Natural killer cell (primary cell): ENCODE data around the gene ISM1. TPM values are rescaled to one million over a fixed set of nuclear protein-coding genes. Genes with fewer than 3 reads are reported as not detected.

ENCODE experiments used
- ATAC-seq, 3 donors: fragments of 150-1000 bp in 2 of 3; fragments of 200-7000 bp in 1 of 3; cut with Tn5 transposase; 1 replicate in 1 of 3; 2 replicates in 2 of 3; pipeline ENCODE4 v1.10.0; 2021; ENCODE audit warnings: mild to moderate bottlenecking in 2 of 3, moderate library complexity in 2 of 3
- DNase-seq, 2 donors: peaks; one replicate each; pipeline versions ENCODE4 v3.0.0 to v3.0.0-alpha.2; 2013 to 2021; ENCODE audit warnings: mixed read lengths in 1 of 2
- H3K27ac ChIP-seq: one replicate; pipeline ENCODE4 v1.5.1; 2013; ENCODE audit warnings: mild to moderate bottlenecking, low read length
- H3K27me3 ChIP-seq: one replicate; pipeline ENCODE4 v1.6.1; 2013; ENCODE audit warnings: low read length; ENCODE audit not compliant: control insufficient read depth, insufficient read depth
- H3K36me3 ChIP-seq: one replicate; pipeline ENCODE4 v1.6.1; 2013; ENCODE audit warnings: low read length; ENCODE audit not compliant: control insufficient read depth, insufficient read depth
- H3K4me1 ChIP-seq: one replicate; pipeline ENCODE4 v1.6.1; 2013; ENCODE audit warnings: low read length; ENCODE audit not compliant: control insufficient read depth, insufficient read depth
- H3K4me3 ChIP-seq: one replicate; pipeline ENCODE4 v1.5.1; 2013; ENCODE audit warnings: low read length
- H3K9me3 ChIP-seq: one replicate; pipeline ENCODE4 v1.6.1; 2013; ENCODE audit warnings: low read length; ENCODE audit not compliant: control insufficient read depth, insufficient read depth
- H3K27ac Mint-ChIP-seq, 2 donors: one replicate each; pipeline ENCODE4 v1.8.0; 2022; ENCODE audit warnings: mild to moderate bottlenecking in 2 of 2, mixed read lengths in 2 of 2, moderate library complexity in 1 of 2
- H3K27me3 Mint-ChIP-seq, 2 donors: one replicate each; pipeline ENCODE4 v1.8.0; 2022; ENCODE audit warnings: low read depth in 2 of 2, mixed read lengths in 2 of 2
- H3K36me3 Mint-ChIP-seq: one replicate; pipeline ENCODE4 v1.8.0; 2022; ENCODE audit warnings: mixed read lengths
- H3K4me1 Mint-ChIP-seq, 2 donors: one replicate each; pipeline ENCODE4 v1.8.0; 2022; ENCODE audit warnings: mixed read lengths in 2 of 2
- H3K4me3 Mint-ChIP-seq: one replicate; pipeline ENCODE4 v1.8.0; 2022; ENCODE audit warnings: mild to moderate bottlenecking, moderate library complexity, mixed read lengths
- H3K9me3 Mint-ChIP-seq, 2 donors: one replicate each; pipeline ENCODE4 v1.8.0; 2022; ENCODE audit warnings: mixed read lengths in 2 of 2
- CTCF ChIP-seq: fragments of 200-600 bp; IDR thresholded peaks from one replicate; pipeline ENCODE4 v1.8.0; 2022; ENCODE audit warnings: antibody characterized with exemption
- WGBS: methylation state at CpG from one replicate; pipeline ENCODE4 v1.1.7; 2013; ENCODE audit warnings: missing lambda C conversion rate; ENCODE audit not compliant: insufficient coverage; 5-methylcytosine and 5-hydroxymethylcytosine counted together
- intact Hi-C: fragments of 100-400 bp; cut with micrococcal nuclease; formaldehyde crosslinking; loops from one replicate; pipeline ENCODE4 v1.14.2; 2022
- total RNA-seq, 4 donors: library from RNA; stranded (reverse); fragments of 120-200 nt in 1 of 4; gene quantifications; one replicate each; pipeline versions ENCODE4 v1.2.3 to v1.2.4, GENCODE V29; 2013 to 2022

The ISM1 gene
- total RNA-seq, 3 donors from 2014 or later (not counting 1 experiment from before 2014, with no cell fraction given): 0.13 TPM; not detected in 2

- H3K36me3 Mint-ChIP-seq: no peaks in the 10 kb centered on the region
- Histone ChIP-seq H3K4me3 (no peak overlapping the region), H3K27me3 (no peaks in the 10 kb centered on the region), H3K4me1 (no peaks in the 10 kb centered on the region), H3K9me3 (no peaks in the 10 kb centered on the region), H3K27ac (no peak overlapping the region), H3K36me3 (no peaks in the 10 kb centered on the region)
- no peaks in the 10 kb centered on the region for H3K9me3 Mint-ChIP-seq
- 93% methylated on average over 2 of the region's 2 CpGs for WGBS
- DNase-seq (no peak), ATAC-seq (no peak)
- no peaks in the 10 kb centered on the region for H3K4me1 Mint-ChIP-seq
- no peak overlapping the region for H3K27ac Mint-ChIP-seq
- H3K4me3 Mint-ChIP-seq: no peak overlapping the region
- intact Hi-C loops: no loop called here
- peaks cover 7 to 8% of the 10 kb centered on the region in 2 donors for H3K27me3 Mint-ChIP-seq
- TF ChIP-seq CTCF: no peak
Measured at GRCh38 chr20:13280609-13281324, 59.7 kb downstream of the ISM1 start.

- H3K36me3 Mint-ChIP-seq: no peaks in the 10 kb centered on the region
- Histone ChIP-seq H3K27me3 (no peaks in the 10 kb centered on the region), H3K4me3 (no peak overlapping the region), H3K9me3 (no peaks in the 10 kb centered on the region), H3K36me3 (no peaks in the 10 kb centered on the region), H3K27ac (no peak overlapping the region), H3K4me1 (no peaks in the 10 kb centered on the region)
- ATAC-seq (no peak), DNase-seq (no peak)
- peaks cover 0 to 4% of the 10 kb centered on the region in 2 donors for H3K27me3 Mint-ChIP-seq
- H3K4me1 Mint-ChIP-seq: no peaks in the 10 kb centered on the region
- WGBS: 76% methylated on average over 14 of the region's 14 CpGs
- no peaks in the 10 kb centered on the region for H3K9me3 Mint-ChIP-seq
- TF ChIP-seq CTCF: no peak
- no peak overlapping the region for H3K4me3 Mint-ChIP-seq
- H3K27ac Mint-ChIP-seq: no peak overlapping the region
- intact Hi-C loops: no loop called here
Measured at GRCh38 chr20:13283869-13284829, 63.1 kb downstream of the ISM1 start.

GRCh38 chr20:13284830-13285229, 63.8 kb downstream of the ISM1 start:
- Mint-ChIP-seq H3K4me3 (no peak overlapping the region), H3K4me1 (no peaks in the 10 kb centered on the region), H3K27ac (no peak overlapping the region), H3K36me3 (no peaks in the 10 kb centered on the region), H3K9me3 (no peaks in the 10 kb centered on the region), H3K27me3 (peaks cover 0 to 4% of the 10 kb centered on the region in 2 donors)
- H3K27me3 ChIP-seq: no peaks in the 10 kb centered on the region
- no peak for TF ChIP-seq CTCF
- H3K4me3 ChIP-seq: no peak overlapping the region
- no peak for DNase-seq
- H3K36me3 ChIP-seq: no peaks in the 10 kb centered on the region
- H3K9me3 ChIP-seq: no peaks in the 10 kb centered on the region
- no peak overlapping the region for H3K27ac ChIP-seq
- H3K4me1 ChIP-seq: no peaks in the 10 kb centered on the region
- intact Hi-C loops: no loop called here
- no peak for ATAC-seq
- 100% methylated on average over 1 of the region's 1 CpG for WGBS
